ENCODE measurements around the gene DONSON. TPM values are rescaled to one million over a fixed set of nuclear protein-coding genes. Genes with fewer than 3 reads are reported as not detected.

The DONSON gene
- total RNA-seq, 1 experiment from 2014 or later, result 35.3 TPM

- Histone ChIP-seq H2BK12ac (ENCODE audit: insufficient read length, low read depth, low read length) (no peak overlapping the region), H3K9ac (ENCODE audit: extremely low read depth, insufficient read length, low read length) (no peak overlapping the region), H3K4me1 (ENCODE audit: insufficient read depth, low read length) (no peaks in the 10 kb centered on the region), H2BK20ac (ENCODE audit: low read depth, low read length, poor library complexity, severe bottlenecking) (no peak overlapping the region), H2BK120ac (ENCODE audit: low read depth, low read length, poor library complexity, severe bottlenecking) (no peak overlapping the region), H4K5ac (ENCODE audit: insufficient read length, low read depth, low read length) (no peak overlapping the region), H2BK5ac (ENCODE audit: insufficient read length, low read length) (no peak overlapping the region), H3K79me2 (ENCODE audit: insufficient read depth, low read length) (peaks cover 37% of the 10 kb centered on the region; the same call in 1 of the 2 replicates), H3T11ph (ENCODE audit: low read length) (no peak overlapping the region), H3K27ac (ENCODE audit: insufficient read length, low read depth, low read length) (no peak overlapping the region), H3K4ac (ENCODE audit: low read depth, low read length) (no peak overlapping the region), H4K8ac (replicated peaks; ENCODE audit: insufficient read length, low read depth, low read length) (no peak overlapping the region), H3K18ac (ENCODE audit: insufficient read length, low read depth, low read length) (no peak overlapping the region), H4K91ac (ENCODE audit: insufficient read length, low read depth, low read length) (no peak overlapping the region), H4K20me1 (ENCODE audit: control insufficient read depth, insufficient read depth, insufficient read length) (no peaks in the 10 kb centered on the region), H3K23ac (ENCODE audit: insufficient read length, low read depth, low read length) (no peak overlapping the region), H3K56ac (ENCODE audit: insufficient read length, low read depth, low read length) (no peak overlapping the region), H3K23me2 (ENCODE audit: insufficient read length, low read depth, low read length, poor library complexity, severe bottlenecking) (no peaks in the 10 kb centered on the region), H3K4me2 (ENCODE audit: insufficient read depth, insufficient read length, low read length) (no peak overlapping the region), H3K14ac (ENCODE audit: insufficient read depth, low read length) (no peak overlapping the region), H2AFZ (ENCODE audit: low read length) (no peak overlapping the region), H2AK5ac (ENCODE audit: insufficient read length, low read length) (no peak overlapping the region), H3K9me3 (ENCODE audit: control insufficient read depth, low read depth, low read length) (no peaks in the 10 kb centered on the region), H3K27me3 (ENCODE audit: insufficient read depth, low read length) (no peaks in the 10 kb centered on the region), H2BK15ac (ENCODE audit: low read depth, low read length) (no peak overlapping the region), H3K79me1 (ENCODE audit: insufficient read depth, low read depth, low read length, poor library complexity, severe bottlenecking) (peaks cover 13% of the 10 kb centered on the region)
- no peak for TF ChIP-seq CTCF (conservative IDR thresholded peaks at IDR 0.05)
- no peak overlapping the region for H3K4me3 Mint-ChIP-seq
- H3K4me1 Mint-ChIP-seq, result peaks cover 4 to 5% of the 10 kb centered on the region in 2 experiments; a peak in 2 of 4 replicates
- DNase-seq, result no peak
- H3K36me3 Mint-ChIP-seq (ENCODE audit: insufficient read depth in 1 of 3, low read depth in 3 of 3), result peaks cover 80 to 96% (median 93%) of the 10 kb centered on the region in 3 experiments
- no peaks in the 10 kb centered on the region for H3K9me3 Mint-ChIP-seq
- H3K27me3 Mint-ChIP-seq (ENCODE audit: low read depth), result no peaks in the 10 kb centered on the region
- peak overlapping the region; percentile 14 to 49 (median 23); a peak in 1 of 7 replicates for H3K27ac Mint-ChIP-seq
- WGBS (ENCODE audit: extremely low coverage, insufficient read length, low lambda C conversion rate), result no CpG with 5 or more reads among the region's 18 CpGs
Measured at GRCh38 chr21:33554236-33554981, 34.1 kb downstream of the DONSON start.

Data from H9 (cell line).